Hematopoietic multipotent progenitor cell (in vitro differentiated cells): ENCODE data around the gene ACOT13. TPM values are rescaled to one million over a fixed set of nuclear protein-coding genes. Genes with fewer than 3 reads are reported as not detected.
"Not testable (repeated sequence)": the region's sequence is repeated elsewhere in the genome, so short reads cannot be mapped to it uniquely, and the experiment has no call there.

ENCODE experiments used
- DNase-seq, 3 donors: peaks; one replicate each; pipeline ENCODE4 v3.0.0-alpha.2; 2011 to 2015; ENCODE audit warnings: low read depth in 2 of 3, low spot score in 2 of 3
- total RNA-seq: library from RNA; depleted of rRNA; stranded (reverse); fragments of >200 nt; gene quantifications from one replicate; pipeline ENCODE4 v1.2.3, GENCODE V29; 2012

Gene ACOT13
- total RNA-seq: 3.8 TPM

DNA sequence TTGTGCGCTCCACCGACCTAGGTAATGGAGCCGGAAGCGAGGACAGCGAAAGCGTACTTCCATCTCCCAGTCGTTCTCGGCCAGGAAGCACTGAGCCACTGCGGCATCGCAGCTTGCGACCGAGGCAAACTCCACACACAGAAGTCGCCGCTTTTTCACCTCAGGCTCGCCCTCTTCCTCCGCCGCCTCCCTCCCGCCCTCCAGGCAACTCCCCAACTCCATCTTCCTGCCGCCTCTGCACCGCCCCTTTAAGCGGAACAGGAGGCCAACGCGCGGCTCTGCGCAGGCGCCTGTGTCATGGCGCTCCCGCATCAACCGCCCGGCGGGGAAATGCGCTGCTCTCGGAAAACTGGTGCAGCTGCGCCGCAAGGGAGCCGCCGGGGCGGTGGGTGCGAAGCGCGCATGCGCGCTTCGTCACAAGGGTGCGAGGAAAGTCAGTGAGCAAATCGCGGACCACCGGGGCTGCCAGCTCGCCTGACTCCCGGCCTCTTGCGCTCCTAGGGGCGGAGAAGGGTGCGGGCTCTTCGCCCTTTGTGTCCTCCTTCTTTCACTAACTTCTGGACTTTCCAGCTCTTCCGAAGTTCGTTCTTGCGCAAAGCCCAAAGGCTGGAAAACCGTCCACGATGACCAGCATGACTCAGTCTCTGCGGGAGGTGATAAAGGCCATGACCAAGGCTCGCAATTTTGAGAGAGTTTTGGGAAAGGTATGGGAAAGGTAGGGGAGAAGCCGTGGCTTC lies at the start of gene ACOT13, which contains the start of gene TDP2:
TSS of gene ACOT13 (plus strand) at position 437 of the 737 bp plus-strand sequence. CDS start at position 624, 187 bp downstream.
TSS of gene TDP2 (minus strand) at position 259 of the 737 bp plus-strand sequence. CDS start at position 222, 37 bp downstream.
- DNase-seq: peak; percentile 98 to 100 (median 99)

DNA sequence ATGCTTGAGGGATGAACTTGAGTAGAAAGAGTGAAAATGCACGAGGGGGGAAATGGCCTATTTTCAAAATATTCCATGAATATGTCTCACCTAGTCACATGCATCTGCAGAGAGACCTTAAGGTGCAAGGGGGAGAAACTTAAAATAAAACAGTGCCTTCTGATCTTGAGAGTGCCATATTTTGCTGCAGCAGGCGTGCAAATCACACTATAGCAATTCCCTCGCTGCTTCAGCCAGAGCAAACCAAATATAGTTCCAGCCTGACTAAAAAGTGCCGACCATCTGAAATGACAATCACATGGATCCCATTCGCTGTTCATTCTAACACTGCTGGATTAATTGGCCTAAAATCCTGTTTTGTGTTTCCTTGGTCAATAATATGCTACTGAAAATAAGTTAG lies 47.2 kb upstream of the ACOT13 start:
- no peak for DNase-seq

DNA sequence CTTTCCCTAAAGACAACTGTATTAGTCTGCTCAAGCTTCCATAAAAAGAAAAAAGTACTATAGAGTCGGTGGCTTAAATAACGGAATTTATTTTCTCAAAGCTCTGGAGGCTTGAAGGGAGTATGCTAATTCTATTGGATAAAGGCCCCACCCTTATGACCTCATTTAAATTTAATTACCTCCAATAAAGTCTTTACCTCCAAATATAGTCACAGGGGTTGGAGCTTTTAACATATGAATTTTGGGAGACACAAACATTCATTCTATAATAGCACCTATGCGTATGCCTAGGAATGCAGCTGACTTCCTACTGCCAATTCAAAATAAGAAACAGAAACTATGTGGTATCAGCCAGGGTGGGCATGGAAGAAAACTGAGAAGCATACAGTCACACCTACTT lies 46.2 kb upstream of the ACOT13 start:
- no peak for DNase-seq

DNA sequence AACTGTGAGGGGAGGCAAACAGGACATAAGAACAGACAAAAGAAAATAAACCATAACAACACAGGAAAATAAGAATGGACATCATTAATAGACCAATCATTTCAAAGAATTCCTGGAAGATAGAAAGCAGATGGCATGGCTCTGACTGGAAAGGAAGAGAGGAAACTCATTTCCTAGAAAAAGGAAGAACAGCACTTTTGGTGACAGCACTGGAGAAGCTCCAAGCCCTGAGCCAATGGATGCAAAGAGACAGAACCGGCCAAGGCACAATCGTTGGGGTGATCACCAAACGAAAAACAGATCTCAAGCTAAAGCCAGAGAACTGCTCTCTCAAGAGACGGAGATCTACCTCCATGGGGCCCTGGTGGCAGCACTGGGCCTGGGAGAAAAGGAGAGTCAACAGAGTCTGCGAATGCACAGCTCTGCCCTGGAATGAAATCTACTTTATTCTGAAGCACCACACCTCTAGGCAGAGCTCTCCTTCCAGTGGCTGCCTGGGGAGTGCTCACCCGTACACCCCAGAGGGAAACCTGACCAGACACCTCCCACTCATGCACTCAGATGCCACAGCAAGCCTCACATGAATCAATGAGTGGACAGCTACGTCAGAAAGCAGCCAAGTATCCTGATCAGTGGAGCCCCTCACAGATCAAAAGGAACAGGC lies 45.1 kb upstream of the ACOT13 start:
- no peak for DNase-seq

DNA sequence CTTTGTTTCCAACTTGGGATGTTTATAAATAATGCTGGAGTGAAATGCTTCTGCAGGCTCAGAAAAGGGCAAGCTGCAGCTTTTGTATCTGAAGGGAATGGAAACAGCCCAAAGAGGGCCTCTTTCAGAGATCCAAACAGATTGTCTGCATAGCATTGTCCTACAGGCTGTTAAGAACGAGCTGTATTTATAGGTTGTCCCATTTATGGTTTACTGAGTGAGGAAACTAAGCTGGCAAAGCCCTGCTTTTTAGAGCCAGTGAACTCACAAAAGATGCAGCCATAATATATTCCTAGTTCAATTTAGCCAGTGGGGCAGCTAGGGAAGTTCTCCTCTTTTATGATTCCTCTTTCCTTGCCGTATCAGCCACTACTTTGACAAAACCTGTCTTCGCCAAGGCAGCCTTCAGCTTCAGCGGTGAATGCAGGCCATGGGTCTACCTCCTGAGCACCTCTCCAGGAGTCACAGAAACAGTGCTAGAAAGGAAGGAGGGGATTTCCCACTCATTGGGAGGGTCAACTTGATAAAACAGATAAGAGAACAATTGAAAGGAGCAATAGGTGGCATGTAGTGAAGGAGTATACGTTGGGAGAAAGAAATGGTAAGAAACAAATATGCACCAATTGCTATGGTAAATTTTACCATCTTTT lies 35.9 kb upstream of the ACOT13 start:
- DNase-seq: no peak

DNA sequence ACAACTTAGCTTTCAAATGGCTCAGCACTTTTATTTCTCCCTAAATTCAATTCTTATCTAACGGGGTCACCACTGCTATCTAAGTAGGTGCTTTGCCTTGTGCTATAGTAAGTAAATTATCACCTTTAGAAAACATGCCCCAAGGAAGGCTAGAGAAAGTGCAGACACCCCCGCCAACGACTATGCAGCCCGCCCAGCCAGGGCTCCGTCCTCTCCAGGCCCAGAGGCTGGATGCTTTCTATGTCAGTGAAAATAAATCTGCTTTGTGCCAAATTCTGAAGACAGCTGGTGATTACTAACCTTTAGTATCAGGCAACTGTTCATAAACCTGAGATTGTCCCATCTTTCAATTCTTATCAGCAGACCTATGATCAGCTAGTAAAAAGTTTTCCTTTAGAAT lies 35.2 kb upstream of the ACOT13 start:
- no peak for DNase-seq

DNA sequence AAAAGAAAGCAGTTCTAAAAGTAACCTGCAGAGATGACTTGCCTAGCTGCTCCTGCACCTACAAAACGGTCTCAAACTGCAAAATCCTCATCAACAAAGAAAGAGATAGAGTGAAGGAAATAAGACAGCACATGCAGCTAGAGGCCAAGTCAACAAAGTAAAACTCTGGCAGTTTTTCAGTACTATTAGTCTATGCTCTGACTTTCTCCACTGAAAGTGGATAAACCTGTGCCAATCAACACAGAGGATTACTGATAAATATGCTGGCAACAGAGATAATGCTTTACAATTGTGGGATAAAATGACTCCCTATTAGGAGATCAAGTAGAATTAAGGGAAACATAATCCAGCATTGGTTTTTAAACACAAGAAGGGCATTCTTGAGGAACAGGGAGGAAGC lies 34.3 kb upstream of the ACOT13 start:
- no peak for DNase-seq

DNA sequence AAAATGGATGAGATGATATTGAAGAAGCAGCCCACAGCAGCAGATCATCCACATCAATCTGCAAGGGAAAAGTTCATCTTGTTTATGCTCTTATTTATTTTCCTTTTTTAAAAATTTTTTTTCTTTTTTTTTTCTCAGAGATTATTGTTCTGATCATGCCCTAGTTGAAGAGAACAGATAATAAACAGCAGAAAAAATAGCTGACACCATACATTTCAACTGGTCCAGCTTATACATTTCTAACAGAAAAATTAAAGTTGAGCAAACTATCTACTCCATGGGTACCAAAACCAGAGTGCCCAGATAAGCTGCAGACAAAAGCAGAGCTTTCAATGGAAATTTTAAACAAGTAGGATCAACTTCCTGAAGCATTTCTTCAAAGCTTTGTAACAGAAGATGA lies 30.2 kb upstream of the ACOT13 start:
- DNase-seq: no peak

DNA sequence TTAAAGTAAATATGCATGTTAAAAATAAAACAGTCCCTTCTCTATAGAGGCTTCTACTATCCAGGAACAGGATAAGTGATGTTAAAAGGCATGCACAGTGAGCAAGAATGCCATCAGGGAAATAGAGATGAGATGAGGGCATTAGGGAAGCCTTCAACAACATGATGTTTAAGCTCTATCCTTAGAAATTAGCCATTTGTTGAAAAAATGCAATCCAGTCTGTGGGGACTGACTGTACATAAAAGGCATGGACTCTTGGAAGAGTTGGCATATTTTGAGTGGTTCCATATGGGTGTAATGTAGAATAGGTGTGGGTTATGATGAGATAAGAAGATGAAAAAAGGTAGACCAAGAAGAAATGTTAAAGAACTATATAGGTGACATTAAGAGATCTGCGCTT lies 26.7 kb upstream of the ACOT13 start:
- no peak for DNase-seq

DNA sequence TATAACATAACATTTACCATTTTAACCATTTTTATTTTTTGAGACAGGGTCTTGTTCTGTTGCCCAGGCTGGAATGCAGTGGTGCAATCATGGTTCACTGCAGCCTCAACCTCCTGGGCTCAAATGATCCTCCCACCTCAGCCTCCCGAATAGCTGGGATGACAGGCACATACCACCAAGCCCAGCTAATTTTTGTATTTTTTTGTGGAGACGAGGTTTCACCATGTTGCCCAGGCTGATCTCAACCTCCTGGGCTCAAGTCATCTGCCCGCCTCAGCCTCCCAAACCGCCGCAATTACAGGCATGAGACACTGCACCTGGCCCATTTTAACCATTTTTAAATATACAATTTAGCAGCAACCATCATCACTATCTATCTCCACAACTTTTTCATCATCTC lies 26.2 kb upstream of the ACOT13 start:
- DNase-seq: not testable (repeated sequence)

DNA sequence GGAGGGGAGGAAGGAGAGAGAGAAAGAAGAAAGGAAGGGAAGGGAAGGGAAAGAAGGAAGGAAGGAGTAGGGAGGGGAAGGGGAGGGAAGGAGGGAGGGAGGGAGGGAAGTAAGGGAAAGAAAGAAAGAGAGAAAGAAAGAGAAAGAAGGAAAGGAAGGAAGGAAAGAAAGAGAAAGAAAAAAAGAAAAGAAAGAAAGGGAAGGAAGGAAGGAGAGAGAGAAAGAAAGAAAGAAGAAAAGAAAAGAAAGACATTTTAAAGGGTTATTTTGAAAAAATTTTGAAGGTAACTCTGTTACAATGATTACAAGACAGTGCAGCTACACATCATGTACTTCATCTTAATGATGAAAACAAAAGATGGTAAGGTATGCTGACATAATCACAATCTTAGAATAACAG lies 24.8 kb upstream of the ACOT13 start:
- DNase-seq: no peak

DNA sequence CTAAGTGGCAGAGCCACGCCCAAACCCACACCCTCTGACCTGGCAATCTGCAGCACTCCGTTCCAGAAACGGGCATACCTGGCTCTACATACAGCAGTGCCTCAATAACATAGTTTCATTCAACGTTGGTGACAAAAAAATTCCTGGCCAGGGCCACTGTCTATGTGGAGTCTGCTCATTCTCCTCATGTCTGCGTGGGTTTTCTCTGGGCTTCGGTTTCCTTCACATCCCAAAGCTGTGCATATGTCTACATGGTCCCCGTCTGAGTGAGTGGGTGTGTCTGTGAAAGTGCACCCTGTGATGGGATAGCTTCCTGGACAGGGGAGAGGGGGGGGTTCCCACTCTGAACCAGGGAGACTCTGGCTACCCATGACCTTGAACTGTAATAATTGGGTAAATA lies 23.0 kb upstream of the ACOT13 start:
- DNase-seq: no peak

DNA sequence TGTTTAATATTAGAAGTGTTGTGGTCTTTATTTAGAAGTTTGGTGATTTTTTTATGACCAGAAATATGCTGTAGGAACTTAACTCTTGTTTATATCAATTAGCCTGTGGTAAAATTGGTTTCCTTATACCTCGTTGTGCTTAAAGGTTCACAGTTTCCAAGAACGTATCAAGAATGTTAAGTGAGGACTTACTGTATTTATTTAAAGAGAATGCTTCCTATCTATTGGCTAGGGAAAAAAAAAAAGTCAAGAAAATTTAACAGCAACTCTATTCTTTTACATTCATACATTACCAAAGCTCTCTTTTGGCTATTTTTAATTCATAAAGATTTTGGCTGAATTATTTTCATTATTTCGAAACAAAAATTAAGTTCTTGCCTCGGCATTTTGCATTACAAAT lies 22.5 kb upstream of the ACOT13 start:
- no peak for DNase-seq

DNA sequence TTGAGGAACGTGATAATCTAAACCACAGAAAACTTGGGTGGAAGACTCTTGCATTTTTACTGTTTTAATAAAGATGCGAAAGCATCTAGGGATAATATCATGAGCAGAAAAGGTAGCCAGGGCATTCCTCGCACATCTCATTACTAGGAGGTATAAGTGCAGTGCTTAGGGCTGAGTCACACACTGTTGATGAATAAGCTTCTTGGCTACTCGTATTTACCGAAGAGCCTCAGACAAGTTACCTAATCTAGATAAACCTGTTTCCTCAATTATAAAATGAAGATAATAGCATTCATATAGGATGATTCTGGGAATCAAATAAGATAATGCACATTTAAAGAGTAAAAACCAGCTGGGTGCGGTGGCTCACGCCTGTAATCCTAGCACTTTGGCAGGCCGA lies 20.1 kb upstream of the ACOT13 start:
- DNase-seq: no peak

DNA sequence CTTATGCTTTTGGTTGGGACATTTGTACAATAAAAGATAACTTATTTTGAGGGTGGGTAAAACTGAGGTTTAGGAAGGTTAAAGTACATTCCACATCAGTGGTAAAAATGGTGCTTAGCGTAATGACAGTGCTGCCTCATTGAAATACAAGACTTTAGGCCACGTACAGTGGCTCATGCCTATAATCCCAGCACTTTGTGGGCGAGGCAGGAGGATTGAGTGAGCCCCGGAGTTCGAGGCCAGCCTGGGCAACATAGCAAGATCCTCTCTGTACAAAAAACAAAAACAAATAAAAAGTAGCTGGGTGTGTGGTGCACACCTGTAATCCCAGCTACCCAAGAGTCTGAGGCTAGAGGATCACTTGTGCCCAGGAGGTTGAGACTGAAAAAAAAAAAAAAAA lies 18.6 kb upstream of the ACOT13 start:
- DNase-seq: no peak

DNA sequence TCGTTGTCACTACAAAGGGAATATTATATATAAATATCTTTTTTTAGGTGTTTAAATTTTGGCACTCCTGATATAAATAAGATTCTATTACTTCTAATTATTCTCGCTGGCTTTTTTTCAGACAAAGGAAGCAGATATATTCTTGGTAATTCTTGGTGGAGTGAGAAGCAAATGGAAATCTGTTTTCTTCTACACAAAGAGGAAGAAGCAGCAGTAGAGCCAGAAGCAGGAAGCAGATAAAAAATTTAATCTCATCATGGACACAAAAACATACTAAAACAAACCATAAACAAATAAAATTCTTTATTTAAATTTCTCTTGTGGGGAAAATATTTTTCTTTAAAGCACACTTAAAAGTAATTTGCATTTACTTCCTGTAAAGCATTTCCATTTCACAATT lies 17.2 kb upstream of the ACOT13 start:
- peak in 1 of 3 donors; percentile 74 for DNase-seq

DNA sequence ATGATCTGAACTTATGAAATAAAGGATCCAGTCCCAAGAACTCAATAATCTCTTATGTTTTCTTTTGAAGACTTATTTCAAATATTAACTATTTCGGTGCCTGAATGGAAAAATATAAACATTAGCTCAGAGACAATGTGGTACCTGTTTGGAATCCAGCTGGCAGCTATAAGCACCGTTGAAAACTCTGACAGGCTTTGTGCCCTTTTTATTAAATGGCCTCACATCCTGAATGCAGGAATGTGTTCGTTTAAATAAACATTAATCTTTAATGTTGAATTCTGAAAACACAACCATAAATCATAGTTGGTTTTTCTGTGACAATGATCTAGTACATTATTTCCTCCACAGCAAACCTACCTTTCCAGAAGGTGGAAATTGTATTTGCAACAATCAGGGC lies 16.5 kb upstream of the ACOT13 start:
- DNase-seq: no peak

DNA sequence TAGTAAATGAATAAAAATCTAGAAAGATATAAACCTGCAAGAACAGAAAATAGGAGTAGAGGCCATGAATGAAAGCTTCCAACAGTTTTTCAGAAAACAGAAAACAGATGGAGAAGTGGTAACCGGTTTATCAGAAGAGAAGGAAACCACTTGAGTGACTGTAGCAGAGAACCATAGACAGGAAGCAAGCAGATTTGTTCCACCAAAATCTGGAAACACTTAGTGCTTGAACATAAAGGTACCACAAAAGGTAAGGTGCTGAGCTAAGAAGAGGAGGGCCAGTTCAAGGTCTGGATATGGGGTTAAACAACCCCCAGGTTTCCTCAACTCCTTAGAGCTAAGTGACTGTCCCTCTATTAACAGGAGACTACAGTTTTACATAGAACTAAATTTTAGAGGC lies 11.7 kb upstream of the ACOT13 start:
- peak in 1 of 3 donors; percentile 24 for DNase-seq

DNA sequence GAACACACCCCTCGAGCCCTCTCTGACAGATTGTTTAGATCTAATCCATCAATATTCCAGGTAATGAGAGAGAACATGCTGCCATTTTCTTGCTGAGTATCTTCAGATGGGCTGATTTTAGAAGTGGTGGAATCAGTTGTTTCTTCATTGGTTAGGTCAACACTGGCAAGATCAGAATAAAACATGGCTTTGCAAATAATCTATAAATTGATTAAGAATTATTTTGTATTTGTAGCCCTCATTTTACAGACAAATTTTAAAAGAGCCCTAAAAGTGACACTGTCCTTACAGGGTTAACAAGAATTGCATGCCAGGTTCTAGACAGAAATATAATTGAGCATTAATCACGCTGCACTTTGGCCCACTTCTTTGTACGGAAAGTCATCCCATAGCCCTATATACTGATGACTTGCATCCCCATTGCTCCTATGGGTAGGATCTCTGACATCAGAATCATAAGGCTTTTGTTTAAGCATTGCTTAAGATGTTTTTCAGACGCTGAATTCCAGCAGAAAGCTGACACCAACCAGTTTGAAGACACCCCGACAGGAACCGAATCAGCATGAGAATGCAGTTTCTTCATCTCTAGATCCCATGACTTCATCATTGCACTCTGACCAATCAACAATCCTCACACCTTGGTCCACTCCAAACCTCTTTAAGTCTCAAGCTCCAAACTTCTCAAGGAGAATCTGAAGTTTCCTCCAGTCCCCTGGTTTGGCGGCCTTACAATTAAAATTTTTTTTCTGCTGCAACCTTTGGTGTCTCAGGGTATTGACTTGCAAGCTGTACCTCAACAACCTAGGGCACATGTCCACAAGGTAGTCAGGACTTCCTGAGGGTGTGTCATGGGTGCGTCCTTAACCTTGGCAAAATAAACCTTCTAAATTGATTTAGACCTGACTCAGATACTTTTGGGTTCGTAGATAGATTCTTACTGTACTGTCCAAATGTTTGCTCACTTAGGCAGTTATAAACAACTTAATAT lies 8.0 kb upstream of the ACOT13 start:
- no peak for DNase-seq

DNA sequence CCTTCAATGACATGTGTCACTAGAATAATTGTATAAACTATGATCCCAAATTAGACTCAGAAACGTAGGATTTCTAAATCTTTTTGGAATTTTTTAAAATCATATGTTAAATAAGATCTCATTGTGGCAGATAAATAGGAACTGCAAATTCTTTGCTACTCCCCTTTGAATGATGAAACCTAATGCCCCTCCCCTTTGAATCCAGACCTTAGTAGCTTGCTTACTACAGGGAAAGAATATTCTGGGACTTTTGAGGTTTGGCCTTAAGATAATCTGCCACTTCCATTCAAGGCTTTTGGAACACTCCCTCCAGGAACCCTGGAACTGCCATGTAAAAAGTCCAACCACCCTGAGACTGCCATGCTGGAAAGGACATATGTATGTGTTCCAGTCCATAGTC lies 7.3 kb upstream of the ACOT13 start:
- DNase-seq: no peak

DNA sequence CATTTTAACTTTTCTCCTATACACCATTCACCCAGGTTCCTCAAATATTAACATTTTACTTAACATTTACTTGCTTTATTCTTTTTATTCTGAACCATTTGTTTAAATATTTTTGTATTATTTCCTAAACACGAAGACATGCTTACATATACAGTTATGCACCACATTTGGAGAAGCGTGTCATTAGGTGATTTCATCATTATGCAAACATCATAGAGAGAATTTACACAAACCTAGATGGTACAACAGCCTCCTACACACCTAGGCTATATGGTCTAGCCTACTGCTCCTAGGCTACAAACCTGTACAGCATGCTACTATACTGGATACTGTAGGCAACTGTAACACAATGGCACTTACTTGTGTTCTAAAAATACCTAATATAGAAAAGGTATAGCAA lies 6.8 kb upstream of the ACOT13 start:
- no peak for DNase-seq
